GM12875 (cell line): ENCODE measurements around the gene SGTA.

Experiments
- H3K4me3 ChIP-seq: one replicate; pipeline ENCODE4 v1.5.1; 2011; ENCODE audit warnings: low read depth, low read length, control low read depth
- CTCF ChIP-seq: IDR thresholded peaks from 2 replicates; pipeline ENCODE4 v1.5.1; 2011; ENCODE audit warnings: low read depth, mild to moderate bottlenecking, control low read depth, inconsistent platforms, low read length, moderate library complexity, borderline replicate concordance; ENCODE audit not compliant: insufficient read depth

The SGTA gene

GRCh38 chr19:2783781-2784145 is 690 bp upstream of the SGTA start:
- H3K4me3 ChIP-seq = no peak overlapping the region
- TF ChIP-seq CTCF = no peak

- peak overlapping the region; percentile 100 for H3K4me3 ChIP-seq
- TF ChIP-seq CTCF = no peak
Observed at GRCh38 chr19:2782329-2782935, 641 bp downstream of the SGTA start.

GRCh38 chr19:2780284-2780683 is 2.8 kb downstream of the SGTA start:
- no peak for TF ChIP-seq CTCF
- H3K4me3 ChIP-seq = no peak overlapping the region

GRCh38 chr19:2779121-2779740 is 3.8 kb downstream of the SGTA start:
- H3K4me3 ChIP-seq = no peak overlapping the region
- TF ChIP-seq CTCF = no peak

GRCh38 chr19:2777952-2778683 is 5.0 kb downstream of the SGTA start:
- H3K4me3 ChIP-seq = no peak overlapping the region
- TF ChIP-seq CTCF = no peak

GRCh38 chr19:2775556-2776430 is 7.3 kb downstream of the SGTA start:
- TF ChIP-seq CTCF = no peak
- H3K4me3 ChIP-seq = no peak overlapping the region
